LNCaP clone FGC (cell line): ENCODE data around the gene TESK2.

Experiments
- DNase-seq: peaks from one replicate; pipeline ENCODE4 v3.0.0-alpha.2; 2011; ENCODE audit warnings: low read depth
- H3K4me3 ChIP-seq: 2 replicates; pipeline ENCODE4 v1.5.1; 2011; ENCODE audit warnings: mild to moderate bottlenecking, low read depth, low read length, control low read depth
- TF ChIP-seq, protein P1 (sequence below): IDR thresholded peaks from 2 replicates; pipeline ENCODE4 v1.5.1; 2012; ENCODE audit warnings: mild to moderate bottlenecking; ENCODE audit not compliant: control insufficient read depth, insufficient read depth; ENCODE audit errors: extremely low read depth

The TESK2 gene

DNA sequence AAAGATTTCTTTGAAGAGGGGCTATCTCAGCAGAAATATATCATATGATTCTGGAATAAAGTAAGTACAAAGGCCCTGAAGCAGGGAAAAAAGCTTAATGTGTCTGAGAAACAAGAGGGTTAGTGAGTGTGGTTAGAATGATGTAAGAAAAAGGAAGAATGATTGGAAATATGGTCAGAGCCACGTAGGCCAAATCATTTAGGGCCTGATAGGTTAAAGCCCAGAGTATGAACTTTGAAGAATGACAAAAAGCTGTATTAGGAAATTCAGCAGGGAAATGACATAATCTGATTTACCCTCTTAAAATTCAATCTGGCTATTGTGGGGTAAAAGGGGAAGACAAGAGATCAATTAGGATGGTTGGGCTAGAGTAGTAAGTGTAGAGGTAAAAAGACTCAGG lies 81.7 kb downstream of the TESK2 start:
- no peak overlapping the region for H3K4me3 ChIP-seq
- TF ChIP-seq, protein P1, sequence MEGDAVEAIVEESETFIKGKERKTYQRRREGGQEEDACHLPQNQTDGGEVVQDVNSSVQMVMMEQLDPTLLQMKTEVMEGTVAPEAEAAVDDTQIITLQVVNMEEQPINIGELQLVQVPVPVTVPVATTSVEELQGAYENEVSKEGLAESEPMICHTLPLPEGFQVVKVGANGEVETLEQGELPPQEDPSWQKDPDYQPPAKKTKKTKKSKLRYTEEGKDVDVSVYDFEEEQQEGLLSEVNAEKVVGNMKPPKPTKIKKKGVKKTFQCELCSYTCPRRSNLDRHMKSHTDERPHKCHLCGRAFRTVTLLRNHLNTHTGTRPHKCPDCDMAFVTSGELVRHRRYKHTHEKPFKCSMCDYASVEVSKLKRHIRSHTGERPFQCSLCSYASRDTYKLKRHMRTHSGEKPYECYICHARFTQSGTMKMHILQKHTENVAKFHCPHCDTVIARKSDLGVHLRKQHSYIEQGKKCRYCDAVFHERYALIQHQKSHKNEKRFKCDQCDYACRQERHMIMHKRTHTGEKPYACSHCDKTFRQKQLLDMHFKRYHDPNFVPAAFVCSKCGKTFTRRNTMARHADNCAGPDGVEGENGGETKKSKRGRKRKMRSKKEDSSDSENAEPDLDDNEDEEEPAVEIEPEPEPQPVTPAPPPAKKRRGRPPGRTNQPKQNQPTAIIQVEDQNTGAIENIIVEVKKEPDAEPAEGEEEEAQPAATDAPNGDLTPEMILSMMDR = no peak
- no peak for DNase-seq

DNA sequence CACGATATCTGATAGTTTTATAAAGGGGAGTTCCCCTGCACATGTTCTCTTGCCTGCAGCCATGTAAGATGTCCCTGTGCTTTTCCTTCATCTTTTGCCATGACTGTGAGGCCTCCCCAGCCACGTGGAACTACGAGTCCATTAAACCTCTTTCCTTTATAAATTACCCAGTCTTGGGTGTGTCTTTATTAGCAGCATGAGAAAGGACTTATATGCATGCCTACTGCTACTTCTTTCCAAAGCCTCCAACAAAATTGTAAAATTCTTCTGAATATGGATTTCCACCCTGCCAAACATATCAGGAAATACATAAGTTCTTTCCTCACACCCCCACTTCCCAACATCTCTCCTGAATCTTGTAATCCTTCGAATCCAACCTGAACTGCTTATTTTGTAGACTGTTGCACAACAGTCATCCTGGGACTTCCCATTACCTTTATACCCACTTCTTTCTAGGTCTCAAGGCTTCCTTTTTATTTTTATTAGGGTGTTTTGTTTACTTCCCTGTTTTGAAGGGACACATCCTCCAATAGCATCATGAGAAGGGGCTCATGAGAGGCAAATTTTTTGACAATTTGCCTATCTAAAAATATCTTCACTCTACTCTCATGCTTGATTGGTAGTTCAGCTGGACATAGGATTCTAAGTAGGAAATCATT lies 83.2 kb downstream of the TESK2 start:
- TF ChIP-seq, protein P1 = no peak
- DNase-seq = no peak
- H3K4me3 ChIP-seq = no peak overlapping the region

DNA sequence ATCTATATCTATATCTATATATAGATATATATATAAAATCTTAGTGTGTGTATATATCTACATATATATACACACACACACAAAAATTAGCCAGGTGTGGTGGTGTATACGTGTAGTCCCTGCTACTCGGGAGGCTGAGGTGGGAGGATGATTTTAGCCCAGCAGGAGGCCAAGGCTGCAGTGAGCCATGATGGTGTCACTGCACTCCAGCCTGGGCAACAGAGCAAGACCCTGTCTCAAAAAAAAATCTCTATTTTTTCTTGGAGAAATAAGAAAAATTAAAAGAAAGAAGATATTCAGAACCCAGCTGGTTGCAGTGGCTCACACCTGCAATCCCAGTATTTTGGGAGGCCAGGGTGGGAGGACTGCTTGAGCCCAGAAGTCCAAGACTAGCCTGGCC lies 85.3 kb downstream of the TESK2 start:
- no peak for DNase-seq
- H3K4me3 ChIP-seq = no peak overlapping the region
- TF ChIP-seq, protein P1 = no peak

DNA sequence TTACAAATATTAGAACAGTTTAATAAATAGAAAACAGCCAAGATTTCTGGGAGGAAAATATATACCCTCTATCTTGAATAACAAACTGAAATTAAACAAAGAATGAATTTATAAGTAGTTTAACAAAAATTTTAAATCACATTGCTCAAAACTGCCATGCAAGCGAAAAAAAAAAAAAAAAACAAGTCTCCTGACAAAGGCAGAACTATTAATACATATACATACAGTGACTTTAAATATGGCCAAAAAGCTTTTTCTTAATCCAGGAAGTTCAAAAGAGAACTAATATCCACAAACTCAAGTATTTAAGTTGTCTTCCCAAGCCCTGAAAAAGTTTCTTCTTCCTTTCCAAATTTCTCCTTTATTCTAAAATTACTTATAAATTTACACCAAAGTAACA lies 87.2 kb downstream of the TESK2 start:
- TF ChIP-seq, protein P1 = no peak
- no peak for DNase-seq
- no peak overlapping the region for H3K4me3 ChIP-seq

DNA sequence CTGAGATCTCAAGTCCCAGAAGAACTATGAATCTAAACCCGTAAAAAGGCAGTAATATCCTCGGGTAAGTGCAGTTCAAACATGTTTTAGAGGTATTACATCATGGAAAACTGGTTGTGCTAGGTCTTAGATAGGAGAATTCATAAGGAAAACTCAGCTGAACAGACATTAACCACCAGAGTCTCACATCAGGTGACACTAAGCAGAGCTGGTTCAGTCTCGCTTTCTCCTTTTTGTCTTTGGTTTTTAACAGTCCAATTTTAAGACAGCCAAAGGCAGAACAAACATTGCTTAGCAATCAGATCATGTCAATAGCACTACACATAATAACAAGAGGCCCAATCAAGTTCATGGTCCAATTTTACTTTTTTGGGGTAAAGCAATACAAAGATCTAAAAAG lies 87.7 kb downstream of the TESK2 start:
- DNase-seq = peak; percentile 67
- TF ChIP-seq, protein P1 = no peak
- H3K4me3 ChIP-seq = no peak overlapping the region

DNA sequence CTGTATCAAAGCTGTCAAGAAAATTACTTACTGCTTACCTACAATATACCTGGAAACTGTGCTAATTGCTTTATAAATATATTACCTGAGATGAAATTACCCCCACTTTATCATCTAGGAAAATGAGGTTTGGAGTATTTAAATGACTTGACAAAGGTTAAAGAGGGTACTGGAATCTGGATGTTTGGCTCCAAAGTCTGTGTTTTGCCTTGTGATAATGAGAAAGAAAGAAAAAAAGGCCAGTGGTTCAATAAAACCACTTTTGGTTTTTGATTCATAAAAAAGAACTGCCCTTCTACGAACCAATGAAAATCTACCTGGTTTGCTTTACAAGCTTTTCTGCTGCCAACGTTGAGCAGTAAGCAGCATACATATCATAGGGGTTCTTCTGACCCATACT lies 89.4 kb downstream of the TESK2 start:
- TF ChIP-seq, protein P1 = no peak
- DNase-seq = no peak
- H3K4me3 ChIP-seq = no peak overlapping the region

DNA sequence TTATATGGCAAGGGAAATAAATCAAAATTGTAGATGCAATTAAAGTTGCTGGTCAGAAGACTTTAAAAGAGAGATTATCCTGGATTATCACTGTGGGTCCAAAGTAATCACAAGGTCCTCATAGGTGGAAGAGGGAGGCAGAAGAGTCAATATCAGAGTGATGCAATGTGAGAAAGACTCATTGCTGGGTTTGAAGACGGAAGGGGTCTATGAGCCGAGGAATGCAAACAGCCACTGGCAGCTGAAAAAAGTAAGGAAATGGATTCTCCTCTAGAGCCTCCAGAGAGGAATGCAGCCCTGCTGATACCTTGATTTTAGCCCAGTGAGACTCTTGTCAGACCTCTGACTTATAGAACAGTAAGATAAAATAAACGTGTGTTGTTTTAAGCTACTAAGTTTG lies 90.9 kb downstream of the TESK2 start:
- no peak overlapping the region for H3K4me3 ChIP-seq
- DNase-seq = no peak
- TF ChIP-seq, protein P1 = no peak
